GM12891 (cell line): ENCODE results near the gene ATXN1.

Source experiments
- POLR2A ChIP-seq: IDR thresholded peaks from 2 replicates; pipeline ENCODE4 v1.6.1; 2011; ENCODE audit warnings: low read depth, low read length, control low read depth
- TAF1 ChIP-seq: IDR thresholded peaks from 2 replicates; pipeline ENCODE4 v1.6.1; 2011; ENCODE audit warnings: low read depth, low read length, control low read depth

DNA sequence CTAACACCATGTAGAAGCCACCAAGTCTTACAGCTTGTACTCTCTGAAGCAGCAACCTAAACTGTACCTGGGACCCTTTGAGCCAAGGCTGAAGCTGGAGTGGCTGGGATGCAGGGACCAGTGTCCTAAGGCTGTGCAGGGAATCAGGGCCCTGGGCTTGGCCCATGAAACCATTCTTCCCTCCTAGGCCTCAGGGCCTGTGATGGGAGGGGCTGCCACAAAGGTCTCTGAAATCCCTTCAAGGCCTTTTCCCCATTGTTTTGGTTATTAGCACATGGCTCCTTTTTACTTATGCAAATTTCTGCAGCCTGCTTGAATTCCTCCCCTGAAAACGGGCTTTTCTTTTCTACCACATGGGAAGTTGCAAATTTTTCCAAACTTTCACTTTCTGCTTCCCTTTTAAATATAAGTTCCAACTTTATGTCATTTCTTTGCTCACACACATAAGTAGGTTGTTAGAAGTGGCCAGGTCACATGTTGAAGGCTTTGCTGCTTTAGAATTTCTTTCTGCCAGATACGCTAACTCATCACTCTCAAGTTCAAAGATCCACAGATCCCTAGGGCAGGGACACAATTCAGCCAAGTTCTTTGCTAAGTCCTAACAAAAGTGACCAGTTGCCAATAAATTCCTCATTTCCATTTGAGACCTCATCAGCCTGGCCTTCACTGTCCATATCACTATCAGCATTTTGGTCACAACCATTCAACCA, 28.2 kb upstream of the ATXN1 start:
- no peak for TF ChIP-seq POLR2A
- no peak for TF ChIP-seq TAF1
